Right hindlimb (tissue), 1 donor: Measurements from ENCODE around the gene BTBD9.
"Not testable (repeated sequence)": the region's sequence is repeated elsewhere in the genome, so short reads cannot be mapped to it uniquely, and the experiment has no call there.

Experiments used
- DNase-seq: peaks from one replicate; pipeline ENCODE4 v3.0.0-alpha.2; 2018

BTBD9 gene

GRCh38 chr6:38136547-38136946 lies 503.2 kb downstream of the BTBD9 start:
- DNase-seq, result no peak

- DNase-seq, result no peak
Measured at GRCh38 chr6:38134704-38135088, 505.0 kb downstream of the BTBD9 start.

DNA sequence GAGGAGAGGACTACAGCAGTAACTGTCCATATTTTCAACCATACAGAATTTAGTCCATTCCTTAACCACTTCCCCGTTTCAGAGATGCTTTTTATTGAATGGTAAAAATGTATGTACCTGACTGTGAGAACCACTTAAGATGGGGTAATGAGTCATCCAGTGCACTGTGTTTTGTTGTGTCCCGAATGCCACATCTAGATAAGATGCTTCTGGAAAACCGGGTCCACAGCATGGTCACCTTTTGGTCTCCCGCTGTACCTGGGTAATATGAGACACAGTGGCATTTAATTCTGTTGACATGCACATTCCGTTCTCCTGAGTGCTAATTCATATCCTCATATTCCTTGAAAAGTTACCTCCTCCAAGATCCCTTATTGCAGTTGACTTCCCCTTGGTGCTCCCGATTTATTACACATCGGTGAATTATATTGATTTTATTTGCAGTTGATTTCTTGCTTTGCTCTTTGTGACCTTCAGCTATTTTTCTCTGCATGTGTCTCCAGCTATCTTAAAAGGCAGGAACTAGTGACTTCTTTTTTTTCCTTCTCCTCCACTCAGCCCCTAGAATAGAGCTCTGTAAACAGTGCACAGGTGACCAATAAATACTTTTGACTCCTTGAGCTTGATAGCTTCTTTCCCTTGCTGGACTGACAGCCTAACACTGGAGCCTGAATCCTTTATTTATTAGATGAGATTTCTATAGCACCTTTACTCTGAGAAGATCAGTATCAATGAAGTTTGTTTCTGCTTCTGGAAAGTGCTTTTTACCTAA lies 505.6 kb downstream of the BTBD9 start:
- no peak for DNase-seq

DNA sequence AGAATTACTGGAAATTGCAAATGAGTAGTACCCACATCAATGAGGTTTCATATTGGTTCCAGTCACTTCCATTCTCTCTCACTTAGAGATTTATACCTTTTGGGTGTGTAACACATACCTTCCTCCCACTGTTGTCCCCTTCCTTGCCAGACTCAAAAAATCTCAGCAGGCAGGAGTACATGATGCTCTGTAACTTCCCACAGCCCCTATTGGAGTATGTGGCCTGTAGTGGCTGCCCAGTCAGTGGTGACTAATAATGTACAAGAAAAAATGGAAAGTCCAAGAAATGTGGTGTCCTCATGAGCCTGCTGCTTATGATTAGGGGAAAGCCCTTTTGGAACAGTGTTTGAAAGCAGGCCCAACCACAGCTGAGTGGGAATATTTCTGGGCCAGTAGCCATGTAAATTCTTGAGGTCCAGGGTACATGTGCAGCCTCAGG lies 508.2 kb downstream of the BTBD9 start:
- peak; percentile 72 for DNase-seq

GRCh38 chr6:38127284-38127683 lies 512.4 kb downstream of the BTBD9 start:
- no peak for DNase-seq

- not testable (repeated sequence) for DNase-seq
Measured at GRCh38 chr6:38124224-38124926, 515.4 kb downstream of the BTBD9 start.

DNA sequence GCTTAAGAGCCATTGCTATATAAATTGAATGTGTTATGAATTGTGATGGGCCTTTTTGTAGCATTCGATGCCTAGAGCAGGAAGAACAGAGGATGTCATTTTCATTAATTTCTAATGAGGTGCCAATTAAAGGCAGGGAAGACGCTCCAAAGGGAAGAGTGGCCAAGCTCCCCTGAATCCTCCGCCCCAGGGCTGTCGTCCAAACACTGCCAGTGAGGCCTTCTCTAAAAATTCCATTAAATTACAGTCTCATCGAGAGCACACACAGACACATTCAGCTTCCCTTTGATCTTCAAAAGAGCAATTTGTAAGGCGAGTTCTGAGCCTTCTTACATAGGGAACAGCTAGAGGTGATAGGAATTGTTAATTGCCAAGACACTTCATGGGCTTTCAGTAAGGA lies 520.2 kb downstream of the BTBD9 start:
- DNase-seq, result no peak

DNA sequence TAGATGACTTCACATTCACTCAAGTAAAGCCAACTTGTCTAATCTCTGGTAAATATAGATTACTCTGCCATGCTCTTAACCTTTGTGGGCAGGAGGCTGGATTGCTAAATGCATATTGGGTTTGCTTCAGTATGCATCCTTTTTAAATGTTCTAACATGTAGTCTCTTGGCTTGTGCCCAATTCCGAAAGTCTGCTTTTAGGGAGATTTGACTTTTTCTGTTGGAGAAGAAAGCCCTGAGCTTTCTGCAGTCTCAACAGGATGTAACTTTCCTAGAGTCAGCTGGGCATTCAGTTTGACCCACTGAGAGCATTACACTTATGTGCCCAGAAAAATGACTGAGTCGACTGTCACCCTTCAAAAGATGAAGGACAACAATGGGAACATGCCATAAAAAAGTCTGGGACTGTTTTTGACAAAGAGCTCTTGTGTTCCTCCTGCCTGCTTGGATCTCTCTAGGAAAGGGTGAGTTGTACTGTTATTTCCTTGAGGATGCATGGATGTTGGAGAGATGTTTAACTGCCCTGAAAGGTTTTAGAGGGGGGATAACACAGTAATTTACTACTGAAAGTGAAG lies 520.9 kb downstream of the BTBD9 start:
- DNase-seq, result no peak
